H1 (cell line): ENCODE measurements around the gene ZNF618. TPM values are rescaled to one million over a fixed set of nuclear protein-coding genes. Genes with fewer than 3 reads are reported as not detected.

Experiments
- ATF2 ChIP-seq: IDR thresholded peaks from 2 replicates; pipeline ENCODE4 v1.6.1; 2012; ENCODE audit warnings: low read length, inconsistent platforms
- SP2 ChIP-seq: IDR thresholded peaks from 2 replicates; pipeline ENCODE4 v1.6.1; 2012; ENCODE audit warnings: mild to moderate bottlenecking, low read length, inconsistent platforms
- polyA plus RNA-seq, 7 experiments: library from polyadenylated mRNA; depleted of rRNA in 3 of 7; stranded (reverse) in 5 of 7; unstranded in 2 of 7; fragments of >200 nt in 5 of 7; fragments of 200-250 nt in 2 of 7; gene quantifications; 1 replicate in 5 of 7; 2 replicates in 1 of 7; 4 replicates in 1 of 7; pipeline versions ENCODE4 v1.2.1 to v1.2.3, GENCODE V29; 2011 to 2013; ENCODE audit warnings: missing spikeins in 2 of 7, mixed read lengths in 2 of 7
- total RNA-seq: library from RNA; stranded (reverse); fragmentation: NEBNext Ultra II Directional; extraction: Animal tissue kit (Norgen Biotek cat#: 25700); gene quantifications from 2 replicates; pipeline ENCODE4 v1.2.1, GENCODE V29; 2021

The ZNF618 gene
- total and polyA plus RNA-seq, 2 of the 8 experiments (the other 6 are each of a cell fraction or from before 2014, with no cell fraction given) = 9.6 to 28.5 TPM

GRCh38 chr9:113858282-113858681 lies 17.8 kb upstream of the ZNF618 start (continued):
- TF ChIP-seq ATF2 (no peak), SP2 (no peak)
